ENCODE results near the gene SERGEF. TPM values are rescaled to one million over a fixed set of nuclear protein-coding genes. Genes with fewer than 3 reads are reported as not detected.

SERGEF gene
- total and polyA plus RNA-seq, 4 donors = 44.7 to 51.0 (median 46.2) TPM

DNA sequence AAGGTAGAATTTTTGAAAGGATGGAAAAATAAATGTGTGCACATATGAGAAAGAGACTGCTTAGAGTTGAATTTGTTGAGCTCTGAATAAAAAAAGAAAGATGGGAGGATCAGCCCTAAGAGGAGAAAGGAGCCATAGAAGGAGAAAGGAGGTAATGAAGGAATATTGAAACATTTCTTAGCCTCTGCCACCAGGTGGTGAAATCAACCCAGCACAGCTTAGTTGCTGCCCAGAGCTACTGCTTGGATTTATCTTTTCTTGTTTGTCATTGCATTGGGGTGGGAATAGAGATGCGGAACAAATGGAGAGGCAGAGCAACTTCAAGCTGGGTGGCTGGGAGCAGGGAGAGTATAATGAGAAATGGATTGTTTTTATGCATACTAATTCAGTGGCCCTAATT is 80.4 kb downstream of the SERGEF start:
- Histone ChIP-seq H3K4me3 (ENCODE audit: low read depth, low read length) (no peak overlapping the region), H3K36me3 (ENCODE audit: control insufficient read depth, insufficient read depth, low read length) (no peaks in the 10 kb centered on the region), H3K4me1 (ENCODE audit: control insufficient read depth, insufficient read depth, low read length) (no peaks in the 10 kb centered on the region), H3K9me3 (ENCODE audit: control insufficient read depth, insufficient read depth, low read length) (no peaks in the 10 kb centered on the region), H3K27me3 (ENCODE audit: control insufficient read depth, insufficient read depth, low read length) (no peaks in the 10 kb centered on the region), H3K27ac (ENCODE audit: low read depth, low read length) (no peak overlapping the region)
- WGBS (ENCODE audit: insufficient coverage) = no CpG with 5 or more reads among the region's 1 CpG
- no peak for DNase-seq (ENCODE audit: low read depth in 4 of 6, low spot score in 6 of 6)

DNA sequence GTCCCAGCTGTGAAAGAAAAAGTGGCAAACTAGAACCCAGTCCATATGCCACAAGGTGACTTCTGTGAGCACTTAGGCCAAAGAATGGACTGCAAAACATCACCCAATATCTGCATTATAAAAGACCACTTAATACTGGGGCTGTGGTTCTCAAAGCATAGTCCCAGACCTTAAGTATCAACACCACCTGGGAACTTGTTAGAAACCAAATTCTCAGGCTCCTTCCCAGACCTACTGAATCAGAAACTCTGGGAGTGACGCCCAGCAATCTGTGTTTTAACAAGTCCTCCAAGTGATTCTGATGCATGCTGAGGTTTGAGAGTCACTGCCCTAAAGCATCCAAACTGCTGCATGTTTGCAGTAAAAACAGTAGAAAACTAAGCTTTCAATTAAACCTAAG is 81.3 kb downstream of the SERGEF start:
- H3K27me3 ChIP-seq (ENCODE audit: control insufficient read depth, insufficient read depth, low read length) = no peaks in the 10 kb centered on the region
- H3K9me3 ChIP-seq (ENCODE audit: control insufficient read depth, insufficient read depth, low read length) = no peaks in the 10 kb centered on the region
- H3K27ac ChIP-seq (ENCODE audit: low read depth, low read length) = no peak overlapping the region
- no peak for DNase-seq (ENCODE audit: low read depth in 4 of 6, low spot score in 6 of 6)
- H3K4me1 ChIP-seq (ENCODE audit: control insufficient read depth, insufficient read depth, low read length) = peaks cover 3% of the 10 kb centered on the region
- 86% methylated on average over 1 of the region's 1 CpG for WGBS (ENCODE audit: insufficient coverage)
- H3K4me3 ChIP-seq (ENCODE audit: low read depth, low read length) = no peak overlapping the region
- H3K36me3 ChIP-seq (ENCODE audit: control insufficient read depth, insufficient read depth, low read length) = no peaks in the 10 kb centered on the region

DNA sequence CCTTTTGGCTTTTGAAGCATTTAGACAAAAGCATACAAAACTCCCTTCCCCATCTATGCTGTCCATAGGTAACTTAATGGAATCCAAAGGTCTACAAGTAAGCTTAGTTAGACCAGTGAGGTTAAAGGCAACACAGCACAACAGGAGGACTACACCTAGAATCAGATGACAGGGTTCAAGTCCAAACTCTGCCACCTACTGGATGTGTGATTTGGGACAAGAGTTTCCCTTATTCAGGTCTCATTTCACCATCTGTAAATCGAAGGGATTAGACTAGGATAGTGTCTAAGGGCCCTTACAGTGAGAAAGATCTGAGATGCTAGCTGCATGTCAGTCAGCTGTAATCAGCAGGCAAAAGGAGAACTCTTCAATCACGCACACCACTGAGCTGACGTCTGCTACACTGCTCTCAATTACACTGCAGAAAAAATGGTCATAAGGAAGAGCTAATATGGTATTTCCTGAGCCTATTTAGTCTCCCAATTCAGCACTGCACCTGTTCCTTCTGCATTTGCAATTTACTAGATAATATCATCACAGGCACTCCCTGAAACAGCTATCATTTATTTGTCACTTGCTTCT is 82.2 kb downstream of the SERGEF start:
- Histone ChIP-seq H3K4me3 (ENCODE audit: low read depth, low read length) (no peak overlapping the region), H3K9me3 (ENCODE audit: control insufficient read depth, insufficient read depth, low read length) (no peaks in the 10 kb centered on the region), H3K36me3 (ENCODE audit: control insufficient read depth, insufficient read depth, low read length) (no peaks in the 10 kb centered on the region), H3K27me3 (ENCODE audit: control insufficient read depth, insufficient read depth, low read length) (no peaks in the 10 kb centered on the region), H3K27ac (ENCODE audit: low read depth, low read length) (no peak overlapping the region), H3K4me1 (ENCODE audit: control insufficient read depth, insufficient read depth, low read length) (peaks cover 3% of the 10 kb centered on the region)
- no CpG with 5 or more reads among the region's 3 CpGs for WGBS (ENCODE audit: insufficient coverage)
- peak in 1 of 6 donors; percentile 67 for DNase-seq (ENCODE audit: low read depth in 4 of 6, low spot score in 6 of 6)

DNA sequence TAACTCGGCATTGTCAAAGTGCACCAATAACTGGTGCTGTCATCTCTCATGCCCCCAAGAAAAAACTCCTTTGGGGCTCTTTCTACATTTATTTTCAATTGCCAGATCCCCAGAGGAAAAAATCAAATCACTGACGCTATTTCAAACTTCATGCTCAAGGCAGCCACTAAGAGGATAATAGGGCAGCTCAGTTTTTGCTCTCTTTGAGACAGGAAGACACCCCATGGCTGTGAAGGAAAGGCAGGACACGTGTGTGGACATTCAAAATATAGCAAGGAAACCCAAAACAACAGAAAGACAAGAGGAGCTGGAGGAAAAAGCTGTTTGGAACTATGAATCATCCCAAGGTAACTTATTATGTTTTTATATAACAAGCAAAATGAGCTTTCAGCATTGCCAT is 83.7 kb downstream of the SERGEF start:
- Histone ChIP-seq H3K4me1 (ENCODE audit: control insufficient read depth, insufficient read depth, low read length) (peaks cover 3% of the 10 kb centered on the region), H3K27me3 (ENCODE audit: control insufficient read depth, insufficient read depth, low read length) (no peaks in the 10 kb centered on the region), H3K36me3 (ENCODE audit: control insufficient read depth, insufficient read depth, low read length) (no peaks in the 10 kb centered on the region), H3K4me3 (ENCODE audit: low read depth, low read length) (no peak overlapping the region), H3K27ac (ENCODE audit: low read depth, low read length) (no peak overlapping the region), H3K9me3 (ENCODE audit: control insufficient read depth, insufficient read depth, low read length) (no peaks in the 10 kb centered on the region)
- 71% methylated on average over 1 of the region's 3 CpGs for WGBS (ENCODE audit: insufficient coverage)
- DNase-seq (ENCODE audit: low read depth in 4 of 6, low spot score in 6 of 6) = no peak

DNA sequence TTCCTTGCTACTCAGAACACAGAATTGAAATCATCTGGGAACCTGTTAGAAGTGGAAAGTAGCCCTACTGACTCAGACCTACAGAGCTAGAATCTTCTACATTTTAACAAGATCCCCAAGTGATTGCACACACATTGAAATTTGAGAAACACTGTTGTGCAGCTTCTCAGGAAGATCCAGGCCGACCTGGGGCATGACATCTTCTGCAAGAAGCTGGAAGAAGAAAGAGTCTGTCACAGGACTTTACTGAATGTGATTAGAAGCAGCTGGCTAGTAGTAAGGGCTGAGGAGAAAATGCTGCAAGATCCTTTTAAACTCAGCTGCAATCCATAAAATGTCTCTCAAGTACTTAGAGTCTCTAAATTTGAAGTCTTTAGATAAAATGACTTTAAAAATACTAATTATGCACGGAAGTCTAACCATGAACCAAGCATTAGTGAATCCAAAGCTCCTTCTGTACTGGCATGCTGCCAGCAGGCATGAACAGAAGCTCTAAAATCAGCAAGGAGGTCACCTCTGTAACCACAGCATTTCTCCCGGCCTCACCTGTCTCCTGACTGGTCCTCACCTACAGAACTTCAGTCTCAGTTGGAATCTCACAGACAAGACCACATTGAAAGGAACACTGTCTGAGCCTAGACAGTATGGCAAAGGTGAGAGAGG is 85.0 kb downstream of the SERGEF start:
- Histone ChIP-seq H3K4me1 (ENCODE audit: control insufficient read depth, insufficient read depth, low read length) (peaks cover 7% of the 10 kb centered on the region), H3K27me3 (ENCODE audit: control insufficient read depth, insufficient read depth, low read length) (no peaks in the 10 kb centered on the region), H3K36me3 (ENCODE audit: control insufficient read depth, insufficient read depth, low read length) (peaks cover 4% of the 10 kb centered on the region), H3K9me3 (ENCODE audit: control insufficient read depth, insufficient read depth, low read length) (no peaks in the 10 kb centered on the region), H3K4me3 (ENCODE audit: low read depth, low read length) (no peak overlapping the region), H3K27ac (ENCODE audit: low read depth, low read length) (no peak overlapping the region)
- 50% methylated on average over 2 of the region's 3 CpGs for WGBS (ENCODE audit: insufficient coverage)
- DNase-seq (ENCODE audit: low read depth in 4 of 6, low spot score in 6 of 6) = peak in 1 of 6 donors; percentile 46

DNA sequence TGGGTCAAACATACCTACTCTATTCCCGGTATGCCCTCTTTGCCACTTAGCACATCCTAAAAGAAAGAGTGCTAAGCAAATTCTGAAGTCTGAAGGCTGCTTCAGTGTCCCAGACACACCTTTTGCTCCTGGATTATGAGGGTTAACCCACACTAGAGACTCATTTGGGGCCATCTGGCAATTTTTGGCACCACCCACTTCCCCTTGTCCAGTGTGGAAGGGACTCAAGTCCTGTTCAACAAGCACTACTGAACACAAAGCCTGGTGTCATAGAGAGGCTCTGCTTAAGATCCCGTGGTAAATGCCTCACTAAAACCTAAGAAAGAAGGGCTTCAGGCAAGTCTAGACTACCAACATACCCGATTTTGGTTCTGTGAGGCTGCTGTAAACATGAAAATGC is 85.8 kb downstream of the SERGEF start:
- no peaks in the 10 kb centered on the region for H3K27me3 ChIP-seq (ENCODE audit: control insufficient read depth, insufficient read depth, low read length)
- H3K4me3 ChIP-seq (ENCODE audit: low read depth, low read length) = no peak overlapping the region
- H3K36me3 ChIP-seq (ENCODE audit: control insufficient read depth, insufficient read depth, low read length) = peaks cover 4% of the 10 kb centered on the region
- H3K27ac ChIP-seq (ENCODE audit: low read depth, low read length) = no peak overlapping the region
- 100% methylated on average over 1 of the region's 3 CpGs for WGBS (ENCODE audit: insufficient coverage)
- no peak for DNase-seq (ENCODE audit: low read depth in 4 of 6, low spot score in 6 of 6)
- no peaks in the 10 kb centered on the region for H3K9me3 ChIP-seq (ENCODE audit: control insufficient read depth, insufficient read depth, low read length)
- H3K4me1 ChIP-seq (ENCODE audit: control insufficient read depth, insufficient read depth, low read length) = peaks cover 7% of the 10 kb centered on the region

DNA sequence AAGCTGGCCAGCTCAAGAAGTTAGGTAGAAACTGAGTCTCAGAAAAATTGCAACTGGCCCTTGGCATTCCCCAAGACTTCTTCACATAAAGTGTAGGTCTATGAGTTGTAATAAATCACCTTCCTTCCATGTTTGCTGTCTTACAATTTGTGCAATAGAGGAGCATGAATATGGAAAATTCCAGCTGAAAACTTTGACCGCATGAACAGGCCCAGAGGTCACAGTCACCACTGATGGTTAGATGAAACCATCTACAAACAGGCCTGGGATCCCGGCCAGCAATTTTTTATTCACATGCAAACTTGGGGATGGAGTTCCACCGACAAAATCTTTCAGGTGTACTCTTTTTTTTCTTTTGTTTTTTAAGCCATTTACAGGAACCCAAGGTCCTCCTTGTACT is 88.1 kb downstream of the SERGEF start:
- Histone ChIP-seq H3K27ac (ENCODE audit: low read depth, low read length) (no peak overlapping the region), H3K4me3 (ENCODE audit: low read depth, low read length) (no peak overlapping the region), H3K27me3 (ENCODE audit: control insufficient read depth, insufficient read depth, low read length) (no peaks in the 10 kb centered on the region), H3K4me1 (ENCODE audit: control insufficient read depth, insufficient read depth, low read length) (peaks cover 7% of the 10 kb centered on the region), H3K9me3 (ENCODE audit: control insufficient read depth, insufficient read depth, low read length) (no peaks in the 10 kb centered on the region), H3K36me3 (ENCODE audit: control insufficient read depth, insufficient read depth, low read length) (peaks cover 4% of the 10 kb centered on the region)
- DNase-seq (ENCODE audit: low read depth in 4 of 6, low spot score in 6 of 6) = no peak
- WGBS (ENCODE audit: insufficient coverage) = 92% methylated on average over 2 of the region's 3 CpGs

DNA sequence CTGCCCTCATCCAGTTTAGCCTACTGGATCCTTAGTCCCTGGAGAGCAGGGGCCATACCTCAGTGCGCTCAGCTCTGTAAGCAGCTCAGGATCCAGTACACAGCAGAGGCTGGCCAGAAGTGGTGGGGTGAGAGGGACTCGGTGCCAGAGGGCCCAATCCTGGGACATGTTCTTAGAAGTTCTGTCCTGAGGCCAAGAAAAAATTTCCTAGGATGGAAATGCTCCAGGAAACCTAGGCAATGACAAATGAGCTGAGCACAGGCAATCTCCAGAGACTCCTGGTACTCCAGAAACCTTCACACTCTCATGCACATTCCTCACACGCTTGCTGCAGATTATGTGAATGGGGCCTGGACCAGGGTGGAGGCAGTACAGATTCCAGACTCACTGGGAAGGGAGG is 89.6 kb downstream of the SERGEF start:
- Histone ChIP-seq H3K4me3 (ENCODE audit: low read depth, low read length) (no peak overlapping the region), H3K9me3 (ENCODE audit: control insufficient read depth, insufficient read depth, low read length) (no peaks in the 10 kb centered on the region), H3K27ac (ENCODE audit: low read depth, low read length) (no peak overlapping the region), H3K27me3 (ENCODE audit: control insufficient read depth, insufficient read depth, low read length) (no peaks in the 10 kb centered on the region), H3K36me3 (ENCODE audit: control insufficient read depth, insufficient read depth, low read length) (peaks cover 4% of the 10 kb centered on the region), H3K4me1 (ENCODE audit: control insufficient read depth, insufficient read depth, low read length) (peaks cover 7% of the 10 kb centered on the region)
- WGBS (ENCODE audit: insufficient coverage) = 71% methylated on average over 2 of the region's 3 CpGs
- no peak for DNase-seq (ENCODE audit: low read depth in 4 of 6, low spot score in 6 of 6)

DNA sequence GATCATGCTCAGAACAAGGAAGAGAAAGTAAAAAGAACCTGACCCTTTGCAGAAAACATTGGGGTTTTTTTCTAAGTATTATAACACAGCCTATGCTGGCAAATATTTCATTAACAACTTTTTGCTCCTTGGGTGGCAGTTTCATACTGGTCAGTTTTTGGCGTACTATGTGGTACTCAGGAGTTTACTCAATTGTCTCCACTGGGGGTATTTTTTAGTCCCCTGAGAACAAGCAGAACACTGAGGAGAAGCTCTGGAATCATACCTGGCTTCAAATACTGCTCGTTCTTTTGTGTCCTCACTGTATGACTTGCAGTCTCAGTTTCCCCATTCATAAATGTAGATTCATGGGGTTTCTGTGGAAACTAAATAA is 90.4 kb downstream of the SERGEF start:
- peaks cover 7% of the 10 kb centered on the region for H3K4me1 ChIP-seq (ENCODE audit: control insufficient read depth, insufficient read depth, low read length)
- H3K4me3 ChIP-seq (ENCODE audit: low read depth, low read length) = no peak overlapping the region
- H3K27me3 ChIP-seq (ENCODE audit: control insufficient read depth, insufficient read depth, low read length) = no peaks in the 10 kb centered on the region
- peaks cover 4% of the 10 kb centered on the region for H3K36me3 ChIP-seq (ENCODE audit: control insufficient read depth, insufficient read depth, low read length)
- WGBS (ENCODE audit: insufficient coverage) = no CpG with 5 or more reads among the region's 2 CpGs
- no peaks in the 10 kb centered on the region for H3K9me3 ChIP-seq (ENCODE audit: control insufficient read depth, insufficient read depth, low read length)
- no peak for DNase-seq (ENCODE audit: low read depth in 4 of 6, low spot score in 6 of 6)
- H3K27ac ChIP-seq (ENCODE audit: low read depth, low read length) = no peak overlapping the region

DNA sequence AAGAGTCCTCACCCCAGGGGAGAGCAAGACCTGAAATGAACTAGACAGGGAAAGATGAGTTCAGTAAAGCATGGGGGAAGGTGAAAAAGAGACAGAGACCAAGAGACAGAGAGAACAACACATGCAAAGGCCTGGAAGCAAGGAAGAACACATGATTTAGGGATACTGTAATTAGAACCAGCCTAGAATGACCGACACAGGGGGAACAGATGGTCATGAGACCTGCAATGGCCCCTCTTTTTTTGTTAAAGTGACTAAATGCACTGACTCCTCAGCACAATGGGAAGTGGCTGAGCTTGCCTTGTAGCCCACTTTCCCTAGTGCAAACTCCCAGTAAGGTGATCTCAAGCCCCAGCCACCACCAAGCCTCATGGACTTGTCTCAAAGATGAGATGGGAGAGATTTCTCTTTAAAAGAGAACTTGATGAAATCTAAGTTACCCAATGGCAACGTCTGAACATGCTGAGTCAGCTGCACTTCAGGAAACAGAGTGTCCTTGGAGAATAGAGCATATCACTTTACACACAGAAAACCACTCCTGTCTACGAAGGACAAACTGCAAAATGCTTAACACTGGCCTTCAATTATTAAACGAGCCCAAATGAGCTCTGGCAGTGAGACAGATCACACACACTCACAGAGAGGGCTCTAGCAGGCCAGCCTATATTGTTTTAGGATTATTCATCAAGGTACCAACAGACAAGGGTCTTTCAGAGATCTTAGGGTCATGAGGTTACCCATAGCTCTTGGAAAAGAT is 91.0 kb downstream of the SERGEF start:
- WGBS (ENCODE audit: insufficient coverage) = 15% methylated on average over 4 of the region's 4 CpGs
- Histone ChIP-seq H3K4me3 (ENCODE audit: low read depth, low read length) (no peak overlapping the region), H3K27ac (ENCODE audit: low read depth, low read length) (no peak overlapping the region), H3K36me3 (ENCODE audit: control insufficient read depth, insufficient read depth, low read length) (peaks cover 4% of the 10 kb centered on the region), H3K4me1 (ENCODE audit: control insufficient read depth, insufficient read depth, low read length) (peaks cover 4% of the 10 kb centered on the region), H3K27me3 (ENCODE audit: control insufficient read depth, insufficient read depth, low read length) (no peaks in the 10 kb centered on the region), H3K9me3 (ENCODE audit: control insufficient read depth, insufficient read depth, low read length) (no peaks in the 10 kb centered on the region)
- peak in 1 of 6 donors; percentile 57 for DNase-seq (ENCODE audit: low read depth in 4 of 6, low spot score in 6 of 6)

All from spinal cord (tissue), 10 donors.